Transverse colon (tissue), 4 donors: ENCODE measurements around the gene LMOD3.
A peak's percentile ranks its signal among the peaks of the same experiment; 100 is the strongest.

ENCODE experiments used
- EP300 ChIP-seq: sonication (generic); formaldehyde crosslinking; IDR thresholded peaks from one replicate; pipeline ENCODE4 v1.6.1; 2017; ENCODE audit warnings: antibody characterized with exemption, low read depth
- POLR2AphosphoS5 ChIP-seq, 3 donors: sonication (generic); formaldehyde crosslinking; IDR thresholded peaks; one replicate each; pipeline ENCODE4 v1.6.1; 2016; ENCODE audit warnings: antibody characterized with exemption in 3 of 3
- TF ChIP-seq, protein P1 (sequence below), 5 experiments: fragments of 200-600 bp in 3 of 5; fragments of 450-650 bp in 2 of 5; sonication (generic) in 3 of 5; IDR thresholded peaks; 1 replicate in 2 of 5; 2 replicates in 3 of 5; pipeline ENCODE4 v1.5.1; 2016 to 2017; ENCODE audit warnings: antibody characterized with exemption in 5 of 5, inconsistent platforms in 3 of 5, mild to moderate bottlenecking in 2 of 5, moderate library complexity in 1 of 5

DNA sequence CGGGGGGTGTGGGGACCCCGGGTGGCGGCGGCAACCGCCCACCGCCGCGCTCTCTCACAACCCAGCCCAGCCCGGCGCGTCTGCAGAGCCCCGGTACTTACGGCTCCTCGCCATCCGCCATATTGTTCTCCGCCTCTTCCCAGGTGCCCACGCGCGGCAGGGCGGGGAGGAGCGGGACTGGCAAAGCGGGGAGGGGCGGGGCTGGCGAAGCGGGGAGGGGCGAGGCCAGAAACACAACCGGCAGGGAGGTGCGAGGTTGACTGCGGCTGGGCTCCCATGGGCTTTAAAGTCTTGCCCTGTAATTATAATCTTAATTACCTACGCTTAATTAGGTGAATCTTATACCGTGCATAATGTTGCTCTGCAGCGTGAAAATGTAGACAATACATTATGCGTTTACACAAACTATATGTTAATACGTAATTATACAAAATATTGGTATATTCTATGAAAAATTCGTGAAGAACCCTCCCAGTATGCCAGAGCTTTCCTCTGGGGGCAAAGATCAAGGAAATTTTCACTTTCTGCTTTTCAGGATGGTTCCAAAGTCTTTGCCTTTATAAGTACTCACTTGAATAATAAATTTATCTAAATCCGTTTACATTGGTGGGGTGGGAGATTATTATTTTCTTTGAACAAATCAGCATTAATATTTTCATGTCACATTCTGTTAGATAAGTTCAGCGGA lies 42.0 kb downstream of the LMOD3 start, which contains the start of gene UBA3:
- TF ChIP-seq POLR2AphosphoS5 (IDR thresholded peaks at IDR 0.05) (peak; percentile 89 to 93 (median 89)), EP300 (no peak)
- TF ChIP-seq, protein P1, sequence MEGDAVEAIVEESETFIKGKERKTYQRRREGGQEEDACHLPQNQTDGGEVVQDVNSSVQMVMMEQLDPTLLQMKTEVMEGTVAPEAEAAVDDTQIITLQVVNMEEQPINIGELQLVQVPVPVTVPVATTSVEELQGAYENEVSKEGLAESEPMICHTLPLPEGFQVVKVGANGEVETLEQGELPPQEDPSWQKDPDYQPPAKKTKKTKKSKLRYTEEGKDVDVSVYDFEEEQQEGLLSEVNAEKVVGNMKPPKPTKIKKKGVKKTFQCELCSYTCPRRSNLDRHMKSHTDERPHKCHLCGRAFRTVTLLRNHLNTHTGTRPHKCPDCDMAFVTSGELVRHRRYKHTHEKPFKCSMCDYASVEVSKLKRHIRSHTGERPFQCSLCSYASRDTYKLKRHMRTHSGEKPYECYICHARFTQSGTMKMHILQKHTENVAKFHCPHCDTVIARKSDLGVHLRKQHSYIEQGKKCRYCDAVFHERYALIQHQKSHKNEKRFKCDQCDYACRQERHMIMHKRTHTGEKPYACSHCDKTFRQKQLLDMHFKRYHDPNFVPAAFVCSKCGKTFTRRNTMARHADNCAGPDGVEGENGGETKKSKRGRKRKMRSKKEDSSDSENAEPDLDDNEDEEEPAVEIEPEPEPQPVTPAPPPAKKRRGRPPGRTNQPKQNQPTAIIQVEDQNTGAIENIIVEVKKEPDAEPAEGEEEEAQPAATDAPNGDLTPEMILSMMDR (IDR thresholded peaks at IDR 0.05): no peak
